ENCODE results near the gene TNRC18.

TNRC18 gene

GRCh38 chr7:5421714-5422395 is 1.8 kb downstream of the TNRC18 start:
- peak overlapping the region; percentile 99 for H3K27ac ChIP-seq
- TF ChIP-seq CTCF (IDR thresholded peaks at IDR 0.05), result no peak
- peaks cover 0 to 4% (median 4%) of the 10 kb centered on the region in 3 donors for H3K36me3 ChIP-seq
- H3K9me3 ChIP-seq, result no peaks in the 10 kb centered on the region
- no peaks in the 10 kb centered on the region for H3K27me3 ChIP-seq
- H3K4me3 ChIP-seq, result peak overlapping the region; percentile 90 to 98
- intact Hi-C loops (cut with DNase I; ENCODE audit: low total_unique reads), result no loop called here
- H3K4me1 ChIP-seq, result peaks cover 0 to 21% (median 18%) of the 10 kb centered on the region in 4 donors
- DNase-seq, result peak; percentile 87 to 90

- H3K27ac ChIP-seq, result peak overlapping the region; percentile 99
- H3K36me3 ChIP-seq, result peaks cover 0 to 4% (median 4%) of the 10 kb centered on the region in 3 donors
- H3K4me3 ChIP-seq, result peak overlapping the region; percentile 90 to 98
- intact Hi-C loops (cut with DNase I; ENCODE audit: low total_unique reads), result no loop called here
- no peak for TF ChIP-seq CTCF (IDR thresholded peaks at IDR 0.05)
- H3K9me3 ChIP-seq, result no peaks in the 10 kb centered on the region
- H3K27me3 ChIP-seq, result no peaks in the 10 kb centered on the region
- no peak for DNase-seq
- H3K4me1 ChIP-seq, result peaks cover 0 to 29% (median 20%) of the 10 kb centered on the region in 4 donors
Observed at GRCh38 chr7:5420881-5421713, 2.5 kb downstream of the TNRC18 start.

GRCh38 chr7:5420067-5420880 is 3.4 kb downstream of the TNRC18 start:
- DNase-seq, result peak in 1 of 2 donors; percentile 75
- no peak for TF ChIP-seq CTCF (IDR thresholded peaks at IDR 0.05)

GRCh38 chr7:5419539-5420066 is 4.0 kb downstream of the TNRC18 start:
- H3K27me3 ChIP-seq, result no peaks in the 10 kb centered on the region
- H3K36me3 ChIP-seq, result peaks cover 0 to 4% (median 4%) of the 10 kb centered on the region in 3 donors
- peaks cover 0 to 42% (median 20%) of the 10 kb centered on the region in 4 donors for H3K4me1 ChIP-seq
- TF ChIP-seq CTCF (IDR thresholded peaks at IDR 0.05), result no peak
- no peaks in the 10 kb centered on the region for H3K9me3 ChIP-seq
- intact Hi-C loops (cut with DNase I; ENCODE audit: low total_unique reads), result no loop called here
- DNase-seq, result no peak
- peak overlapping the region; percentile 99 for H3K27ac ChIP-seq
- peak overlapping the region; percentile 90 to 98 for H3K4me3 ChIP-seq

More at GRCh38 chr7:5420067-5420880, 3.4 kb downstream of the TNRC18 start:
- H3K4me3 ChIP-seq, result peak overlapping the region; percentile 90 to 98
- H3K9me3 ChIP-seq, result no peaks in the 10 kb centered on the region
- H3K4me1 ChIP-seq, result peaks cover 0 to 35% (median 20%) of the 10 kb centered on the region in 4 donors
- intact Hi-C loops (cut with DNase I; ENCODE audit: low total_unique reads), result no loop called here
- H3K27ac ChIP-seq, result peak overlapping the region; percentile 99
- H3K27me3 ChIP-seq, result no peaks in the 10 kb centered on the region
- H3K36me3 ChIP-seq, result peaks cover 0 to 4% (median 4%) of the 10 kb centered on the region in 3 donors

- intact Hi-C loops (cut with DNase I; ENCODE audit: low total_unique reads), result no loop called here
Observed at GRCh38 chr7:5418285-5418582, 5.4 kb downstream of the TNRC18 start.

More at GRCh38 chr7:5418285-5418582, 5.4 kb downstream of the TNRC18 start:
- no peaks in the 10 kb centered on the region for H3K9me3 ChIP-seq
- H3K4me3 ChIP-seq, result peak overlapping the region; percentile 90 to 98
- peak overlapping the region; percentile 99 for H3K27ac ChIP-seq
- peaks cover 0 to 4% (median 4%) of the 10 kb centered on the region in 3 donors for H3K36me3 ChIP-seq
- no peaks in the 10 kb centered on the region for H3K27me3 ChIP-seq
- TF ChIP-seq CTCF (IDR thresholded peaks at IDR 0.05), result no peak
- DNase-seq, result no peak
- H3K4me1 ChIP-seq, result peaks cover 0 to 54% (median 23%) of the 10 kb centered on the region in 4 donors
